Hepatocyte (in vitro differentiated cells): ENCODE measurements around the gene ZBTB16.

Experiments used
- EZH2 ChIP-seq: fragments of 200-600 bp; sonication (generic); IDR thresholded peaks from 2 replicates; pipeline ENCODE4 v1.6.1; 2016; ENCODE audit warnings: antibody characterized with exemption, mild to moderate bottlenecking, borderline replicate concordance
- TF ChIP-seq, protein P1 (sequence below): fragments of 200-600 bp; sonication (generic); IDR thresholded peaks from 2 replicates; pipeline ENCODE4 v1.5.1; 2016; ENCODE audit warnings: antibody characterized with exemption, mild to moderate bottlenecking; ENCODE audit not compliant: poor library complexity

DNA sequence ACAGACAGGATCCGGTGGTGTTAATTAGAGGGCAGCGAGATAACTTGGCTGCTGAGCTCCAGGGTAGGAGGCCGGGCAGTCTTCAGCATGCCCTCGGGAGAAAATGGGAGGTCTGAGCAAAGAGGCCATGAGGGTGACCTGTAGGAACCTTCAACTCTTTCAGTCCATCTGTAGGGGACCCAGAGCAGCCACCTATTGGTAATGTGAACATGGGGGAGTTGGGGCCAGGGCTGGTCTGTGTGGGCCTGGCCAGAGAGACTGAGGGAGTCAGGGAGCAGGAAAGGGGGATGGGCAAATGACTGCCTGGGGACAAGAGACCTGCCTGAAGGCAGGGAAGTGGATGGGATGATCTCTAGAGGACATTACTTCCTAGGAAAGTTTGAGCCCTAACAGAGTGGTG, 135.6 kb downstream of the ZBTB16 start:
- TF ChIP-seq, protein P1, sequence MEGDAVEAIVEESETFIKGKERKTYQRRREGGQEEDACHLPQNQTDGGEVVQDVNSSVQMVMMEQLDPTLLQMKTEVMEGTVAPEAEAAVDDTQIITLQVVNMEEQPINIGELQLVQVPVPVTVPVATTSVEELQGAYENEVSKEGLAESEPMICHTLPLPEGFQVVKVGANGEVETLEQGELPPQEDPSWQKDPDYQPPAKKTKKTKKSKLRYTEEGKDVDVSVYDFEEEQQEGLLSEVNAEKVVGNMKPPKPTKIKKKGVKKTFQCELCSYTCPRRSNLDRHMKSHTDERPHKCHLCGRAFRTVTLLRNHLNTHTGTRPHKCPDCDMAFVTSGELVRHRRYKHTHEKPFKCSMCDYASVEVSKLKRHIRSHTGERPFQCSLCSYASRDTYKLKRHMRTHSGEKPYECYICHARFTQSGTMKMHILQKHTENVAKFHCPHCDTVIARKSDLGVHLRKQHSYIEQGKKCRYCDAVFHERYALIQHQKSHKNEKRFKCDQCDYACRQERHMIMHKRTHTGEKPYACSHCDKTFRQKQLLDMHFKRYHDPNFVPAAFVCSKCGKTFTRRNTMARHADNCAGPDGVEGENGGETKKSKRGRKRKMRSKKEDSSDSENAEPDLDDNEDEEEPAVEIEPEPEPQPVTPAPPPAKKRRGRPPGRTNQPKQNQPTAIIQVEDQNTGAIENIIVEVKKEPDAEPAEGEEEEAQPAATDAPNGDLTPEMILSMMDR: no peak
- no peak for TF ChIP-seq EZH2
